SK-N-MC (cell line): ENCODE measurements around the gene SLC15A1.

ENCODE experiments used
- DNase-seq: peaks from one replicate; pipeline ENCODE4 v3.0.0-alpha.2; 2011; ENCODE audit warnings: low read depth, low spot score
- H3K27ac ChIP-seq: fragments of 200-600 bp; sonication (generic); 2 replicates; pipeline ENCODE4 v1.5.1; 2016; ENCODE audit warnings: mixed run types
- H3K36me3 ChIP-seq: fragments of 200-600 bp; sonication (generic); 2 replicates; pipeline ENCODE4 v1.6.1; 2017; ENCODE audit warnings: antibody characterized with exemption, low read length, mixed read lengths; ENCODE audit not compliant: insufficient read depth
- H3K4me3 ChIP-seq: fragments of 200-600 bp; sonication (generic); 2 replicates; pipeline ENCODE4 v1.5.1; 2016
- H3K9ac ChIP-seq: fragments of 200-600 bp; sonication (generic); 2 replicates; pipeline ENCODE4 v1.8.0; 2017; ENCODE audit warnings: mixed run types, mixed read lengths; ENCODE audit not compliant: insufficient read length
- H3K9me3 ChIP-seq: fragments of 200-600 bp; sonication (generic); 2 replicates; pipeline ENCODE4 v1.6.1; 2017; ENCODE audit warnings: low read depth, mild to moderate bottlenecking, antibody characterized with exemption, low read length, moderate library complexity, mixed read lengths
- EZH2 ChIP-seq: fragments of 200-600 bp; sonication (generic); IDR thresholded peaks from one replicate; pipeline ENCODE4 v1.6.1; 2017; ENCODE audit warnings: antibody characterized with exemption
- FOXP2 ChIP-seq: optimal IDR thresholded peaks from 2 replicates; pipeline ENCODE3; 2011; ENCODE audit warnings: mild to moderate bottlenecking, moderate library complexity; ENCODE audit not compliant: insufficient read depth; ENCODE audit errors: extremely low read length, control extremely low read depth
- POLR2AphosphoS5 ChIP-seq: IDR thresholded peaks from 2 replicates; pipeline ENCODE4 v1.6.1; 2012; ENCODE audit warnings: mild to moderate bottlenecking, low read depth, low read length, borderline replicate concordance

The SLC15A1 gene

DNA sequence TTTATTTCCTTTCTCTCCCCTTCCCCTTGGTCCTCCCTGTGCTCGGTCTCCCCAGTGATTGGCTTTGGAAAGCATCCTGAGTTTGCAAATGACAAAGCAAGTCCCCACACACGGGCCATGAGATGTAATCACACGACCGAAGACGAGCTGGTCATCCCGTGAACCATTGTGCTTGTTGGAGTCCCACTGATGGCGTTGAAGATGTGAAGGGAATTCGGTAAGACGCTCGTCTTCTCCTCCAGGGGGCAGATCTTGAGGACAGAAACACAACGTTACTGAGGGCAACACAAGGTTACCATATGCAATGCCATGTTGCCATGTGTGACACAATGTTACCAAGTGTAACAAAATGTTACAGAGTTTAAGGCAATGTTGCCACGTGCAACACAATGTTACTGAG lies 42.0 kb upstream of the SLC15A1 start:
- Histone ChIP-seq H3K27ac (no peak overlapping the region), H3K9ac (no peak overlapping the region), H3K4me3 (no peak overlapping the region), H3K36me3 (no peaks in the 10 kb centered on the region), H3K9me3 (no peaks in the 10 kb centered on the region)
- no peak for DNase-seq
- TF ChIP-seq EZH2 (no peak), FOXP2 (no peak), POLR2AphosphoS5 (no peak)

- H3K4me3 ChIP-seq, result no peak overlapping the region
- H3K27ac ChIP-seq, result no peak overlapping the region
- H3K9me3 ChIP-seq, result no peaks in the 10 kb centered on the region
- DNase-seq, result no peak
- no peak for TF ChIP-seq POLR2AphosphoS5
- no peak for TF ChIP-seq EZH2
- TF ChIP-seq FOXP2, result no peak
- no peaks in the 10 kb centered on the region for H3K36me3 ChIP-seq
- no peak overlapping the region for H3K9ac ChIP-seq
Measured at GRCh38 chr13:98792785-98793495, 40.5 kb upstream of the SLC15A1 start.

DNA sequence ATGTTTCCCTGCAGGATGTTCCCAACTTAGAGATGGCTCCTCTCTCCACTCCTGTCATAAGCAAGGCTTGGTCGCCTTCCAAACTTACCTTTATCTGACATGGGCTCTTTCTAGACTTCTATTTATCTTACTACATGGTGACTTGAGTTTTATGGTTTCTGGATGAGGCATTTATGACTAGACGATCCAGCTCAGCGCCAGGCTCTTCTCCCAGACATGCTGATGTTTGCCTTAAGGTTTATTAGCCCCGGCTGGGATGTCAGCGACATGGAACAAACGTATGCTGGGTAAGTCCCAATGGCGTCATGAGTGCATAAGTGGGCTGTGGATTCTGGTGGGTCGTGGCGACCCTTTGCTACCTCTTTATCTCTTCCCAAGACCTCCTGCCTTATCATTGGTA lies 39.8 kb upstream of the SLC15A1 start:
- no peaks in the 10 kb centered on the region for H3K36me3 ChIP-seq
- TF ChIP-seq POLR2AphosphoS5, result no peak
- TF ChIP-seq FOXP2, result no peak
- TF ChIP-seq EZH2, result no peak
- no peak overlapping the region for H3K27ac ChIP-seq
- no peak overlapping the region for H3K4me3 ChIP-seq
- DNase-seq, result no peak
- no peak overlapping the region for H3K9ac ChIP-seq
- H3K9me3 ChIP-seq, result no peaks in the 10 kb centered on the region

GRCh38 chr13:98791611-98792010 lies 39.1 kb upstream of the SLC15A1 start:
- Histone ChIP-seq H3K4me3 (no peak overlapping the region), H3K9ac (no peak overlapping the region), H3K9me3 (no peaks in the 10 kb centered on the region), H3K27ac (no peak overlapping the region), H3K36me3 (no peaks in the 10 kb centered on the region)
- no peak for DNase-seq
- TF ChIP-seq POLR2AphosphoS5, result no peak
- no peak for TF ChIP-seq EZH2
- TF ChIP-seq FOXP2, result no peak

- Histone ChIP-seq H3K9me3 (no peaks in the 10 kb centered on the region), H3K27ac (no peak overlapping the region), H3K36me3 (no peaks in the 10 kb centered on the region), H3K9ac (no peak overlapping the region), H3K4me3 (no peak overlapping the region)
- TF ChIP-seq EZH2 (no peak), FOXP2 (no peak), POLR2AphosphoS5 (no peak)
- no peak for DNase-seq
Measured at GRCh38 chr13:98787996-98788395, 35.5 kb upstream of the SLC15A1 start.

DNA sequence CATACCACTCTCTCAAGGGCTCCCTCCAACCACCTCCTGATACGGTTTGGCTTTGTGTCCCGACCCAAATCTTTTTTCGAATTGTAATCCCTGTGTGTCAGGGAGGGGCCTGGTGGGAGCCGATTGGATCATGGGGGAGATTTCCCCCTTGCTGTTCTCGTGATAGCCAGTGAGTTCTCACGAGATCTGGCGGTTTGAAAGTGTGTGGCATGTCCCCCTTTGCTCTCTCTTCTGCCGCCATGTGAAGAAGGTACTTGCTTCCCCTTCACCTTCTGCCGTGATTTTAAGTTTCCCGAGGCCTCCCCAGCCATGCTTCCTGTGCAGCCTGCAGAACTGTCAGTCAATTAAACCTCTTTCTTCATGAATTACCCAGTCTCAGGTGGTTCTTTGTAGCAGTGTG lies 34.7 kb upstream of the SLC15A1 start:
- no peak overlapping the region for H3K4me3 ChIP-seq
- no peaks in the 10 kb centered on the region for H3K9me3 ChIP-seq
- H3K9ac ChIP-seq, result no peak overlapping the region
- no peak overlapping the region for H3K27ac ChIP-seq
- no peaks in the 10 kb centered on the region for H3K36me3 ChIP-seq
- DNase-seq, result no peak
- TF ChIP-seq FOXP2 (no peak), POLR2AphosphoS5 (no peak), EZH2 (no peak)

DNA sequence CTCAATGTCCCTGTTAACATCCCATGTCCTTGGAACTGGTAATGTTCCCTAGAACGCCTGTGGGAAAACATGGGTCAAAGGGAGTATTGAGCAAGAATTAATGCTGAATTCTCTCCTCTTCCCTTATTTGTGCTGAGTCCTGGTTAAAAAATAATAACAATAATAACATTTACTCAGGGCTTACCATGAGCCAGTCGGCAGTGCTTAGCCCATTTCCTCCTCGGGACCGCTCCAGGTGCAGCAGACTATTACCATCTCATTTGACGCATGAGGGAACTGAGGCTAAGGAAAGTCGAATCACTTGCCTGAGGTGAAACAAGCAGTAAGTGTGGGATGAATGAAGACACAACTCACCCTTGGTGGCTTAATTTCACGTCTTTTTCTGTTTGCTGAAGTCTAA lies 33.6 kb upstream of the SLC15A1 start:
- H3K9ac ChIP-seq, result no peak overlapping the region
- no peak overlapping the region for H3K4me3 ChIP-seq
- H3K9me3 ChIP-seq, result no peaks in the 10 kb centered on the region
- H3K36me3 ChIP-seq, result no peaks in the 10 kb centered on the region
- no peak for DNase-seq
- no peak overlapping the region for H3K27ac ChIP-seq
- TF ChIP-seq EZH2 (no peak), FOXP2 (no peak), POLR2AphosphoS5 (no peak)

DNA sequence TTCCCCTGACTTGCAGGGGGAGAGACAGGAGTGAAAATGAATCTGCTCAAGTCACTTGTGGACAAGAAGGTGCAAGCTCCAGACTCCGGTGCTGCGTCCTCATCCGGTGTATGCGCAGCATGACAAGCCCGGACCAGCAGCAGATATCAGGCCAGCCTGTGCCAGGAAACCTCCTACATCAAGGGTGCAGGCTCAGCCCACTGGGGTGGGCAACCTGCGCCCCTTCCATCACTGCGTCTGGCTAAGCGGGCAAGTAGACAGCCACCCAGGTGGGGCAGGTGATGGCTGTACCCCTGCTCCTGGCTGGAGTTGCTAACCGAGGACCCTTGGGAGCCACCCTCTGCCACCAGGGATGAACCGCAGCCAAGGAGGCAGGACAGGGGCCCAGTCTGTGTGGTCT lies 32.9 kb upstream of the SLC15A1 start:
- Histone ChIP-seq H3K36me3 (no peaks in the 10 kb centered on the region), H3K27ac (no peak overlapping the region), H3K9me3 (no peaks in the 10 kb centered on the region), H3K4me3 (no peak overlapping the region), H3K9ac (no peak overlapping the region)
- no peak for DNase-seq
- TF ChIP-seq EZH2 (no peak), POLR2AphosphoS5 (no peak), FOXP2 (no peak)

DNA sequence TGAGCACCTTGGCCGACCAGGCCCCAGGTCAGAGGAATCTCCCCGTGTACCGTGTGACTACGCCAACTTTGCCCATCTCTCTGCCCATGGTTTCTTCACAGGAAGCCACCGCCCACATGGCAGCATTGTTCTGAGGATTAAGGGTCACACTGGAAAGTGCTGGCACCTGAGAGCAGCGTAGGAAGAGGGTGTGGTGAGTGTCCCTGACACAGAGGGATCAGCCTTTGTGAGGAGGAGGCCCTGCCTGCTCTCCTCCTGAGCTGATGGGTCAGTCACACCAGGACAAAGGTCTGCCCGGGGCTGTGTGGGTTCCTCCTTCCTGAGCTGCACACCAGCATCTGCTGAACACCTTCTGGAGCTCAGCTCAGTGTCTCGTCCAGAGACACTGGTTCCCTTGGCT lies 32.2 kb upstream of the SLC15A1 start:
- Histone ChIP-seq H3K9me3 (no peaks in the 10 kb centered on the region), H3K9ac (no peak overlapping the region), H3K27ac (no peak overlapping the region), H3K36me3 (no peaks in the 10 kb centered on the region), H3K4me3 (no peak overlapping the region)
- no peak for DNase-seq
- TF ChIP-seq EZH2, result no peak
- no peak for TF ChIP-seq POLR2AphosphoS5
- no peak for TF ChIP-seq FOXP2

GRCh38 chr13:98783856-98784478 lies 31.5 kb upstream of the SLC15A1 start:
- no peaks in the 10 kb centered on the region for H3K9me3 ChIP-seq
- H3K36me3 ChIP-seq, result no peaks in the 10 kb centered on the region
- TF ChIP-seq FOXP2 (no peak), POLR2AphosphoS5 (no peak), EZH2 (no peak)
- H3K9ac ChIP-seq, result no peak overlapping the region
- no peak overlapping the region for H3K27ac ChIP-seq
- H3K4me3 ChIP-seq, result no peak overlapping the region
- no peak for DNase-seq
